Gastrocnemius medialis (tissue), 4 donors: Measurements from ENCODE around the gene SKI.

Experiments used
- CTCF ChIP-seq, 5 experiments: fragments of 450-650 bp in 3 of 5; fragments of 200-600 bp in 2 of 5; sonication (generic) in 2 of 5; IDR thresholded peaks in 4 of 5; conservative IDR thresholded peaks in 1 of 5; 1 replicate in 4 of 5; 2 replicates in 1 of 5; pipeline ENCODE4 v1.5.1; 2016 to 2019; ENCODE audit warnings: antibody characterized with exemption in 5 of 5, mild to moderate bottlenecking in 3 of 5, moderate library complexity in 3 of 5
- POLR2A ChIP-seq, 2 donors: fragments of 450-650 bp; IDR thresholded peaks; one replicate each; pipeline ENCODE4 v1.6.1; 2017; ENCODE audit warnings: antibody characterized with exemption in 2 of 2, mild to moderate bottlenecking in 2 of 2, moderate library complexity in 2 of 2

GRCh38 chr1:2279817-2280216, 51.7 kb downstream of the SKI start:
- TF ChIP-seq CTCF (IDR thresholded peaks at IDR 0.05 in 4 of 5, conservative IDR thresholded peaks at IDR 0.05 in 1 of 5) (no peak), POLR2A (IDR thresholded peaks at IDR 0.05) (no peak)
